Activated gamma-delta T cell (primary cell): ENCODE measurements around the gene UBTD2.
A peak's percentile ranks its signal among the peaks of the same experiment; 100 is the strongest.

Experiments used
- DNase-seq: peaks from one replicate; lab custom pipeline; 2025; lab: John Stamatoyannopoulos, UW

Gene UBTD2

GRCh38 chr5:172194985-172195774, 88.4 kb downstream of the UBTD2 start:
- no peak for DNase-seq

GRCh38 chr5:172193872-172194271, 89.7 kb downstream of the UBTD2 start, which contains the start of gene EFCAB9:
EFCAB9 (plus strand) TSS chr5:172194172; CDS start chr5:172194173, 1 bp downstream.
- no peak for DNase-seq

- no peak for DNase-seq
Observed at GRCh38 chr5:172189693-172190296, 93.8 kb downstream of the UBTD2 start.

- no peak for DNase-seq
Observed at GRCh38 chr5:172188893-172189692, 94.5 kb downstream of the UBTD2 start.

GRCh38 chr5:172188033-172188892, 95.3 kb downstream of the UBTD2 start, which contains the start of gene STK10:
STK10 (minus strand) TSS chr5:172188224; CDS start chr5:172188042, 182 bp downstream.
- DNase-seq: peak; percentile 87

- peak; percentile 43 for DNase-seq
Observed at GRCh38 chr5:172187118-172188032, 96.2 kb downstream of the UBTD2 start.

GRCh38 chr5:172186114-172186695, 97.4 kb downstream of the UBTD2 start:
- no peak for DNase-seq

GRCh38 chr5:172185096-172185461, 98.5 kb downstream of the UBTD2 start:
- DNase-seq: no peak

GRCh38 chr5:172183881-172184280, 99.7 kb downstream of the UBTD2 start:
- no peak for DNase-seq

- no peak for DNase-seq
Observed at GRCh38 chr5:172182291-172182690, 101.3 kb downstream of the UBTD2 start.

GRCh38 chr5:172180936-172181335, 102.6 kb downstream of the UBTD2 start:
- no peak for DNase-seq

GRCh38 chr5:172178991-172179989, 104.3 kb downstream of the UBTD2 start:
- peak; percentile 27 for DNase-seq

- DNase-seq: no peak
Observed at GRCh38 chr5:172178301-172178987, 105.1 kb downstream of the UBTD2 start.

GRCh38 chr5:172177176-172177575, 106.4 kb downstream of the UBTD2 start:
- no peak for DNase-seq

- peak; percentile 78 for DNase-seq
Observed at GRCh38 chr5:172175263-172175719, 108.3 kb downstream of the UBTD2 start.

- DNase-seq: peak; percentile 16
Observed at GRCh38 chr5:172173564-172174153, 109.9 kb downstream of the UBTD2 start.

GRCh38 chr5:172172912-172173563, 110.5 kb downstream of the UBTD2 start:
- no peak for DNase-seq
